T-helper 1 cell (primary cell): Measurements from ENCODE around the gene SPAAR.
A peak's percentile ranks its signal among the peaks of the same experiment; 100 is the strongest.

ENCODE experiments used
- DNase-seq, 5 donors: peaks; one replicate each; pipeline ENCODE4 v3.0.0-alpha.2; 2012 to 2020

The SPAAR gene

GRCh38 chr9:35951736-35952135 is 42.4 kb downstream of the SPAAR start:
- DNase-seq = no peak

- no peak for DNase-seq
These were observed 43.4 kb downstream of the SPAAR start for GRCh38 chr9:35952526-35953191.

DNA sequence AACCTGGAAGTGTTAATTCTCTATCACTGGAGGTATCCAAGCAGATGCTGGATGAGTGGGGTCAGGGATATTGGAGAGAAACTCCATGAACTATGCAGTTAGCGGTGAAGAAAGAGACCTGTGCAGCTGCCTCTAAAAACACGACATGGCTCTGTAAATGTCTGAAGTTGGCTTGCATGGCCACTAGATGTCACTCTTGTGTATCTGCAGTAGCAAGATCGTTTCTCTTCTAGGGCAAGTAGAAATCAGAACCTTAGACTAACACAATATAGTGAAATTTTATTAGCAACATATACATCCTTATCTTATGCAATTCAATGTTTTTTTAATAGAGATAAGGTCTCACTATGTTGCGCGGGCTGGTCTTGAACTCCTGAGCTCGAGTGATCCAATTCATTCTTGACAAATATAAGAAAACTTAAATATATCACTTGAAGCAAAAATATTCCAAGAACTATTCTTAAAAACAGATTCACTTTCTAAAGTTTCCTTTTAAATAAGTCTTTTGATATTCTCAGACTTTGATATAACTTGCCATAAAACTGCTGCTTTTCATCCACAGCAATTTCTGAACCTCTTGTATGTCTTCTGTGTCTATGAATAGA is 45.8 kb downstream of the SPAAR start:
- peak in 4 of 5 donors; percentile 15 to 62 (median 34) for DNase-seq

- no peak for DNase-seq
These were observed 47.4 kb downstream of the SPAAR start for GRCh38 chr9:35956651-35957050.

DNA sequence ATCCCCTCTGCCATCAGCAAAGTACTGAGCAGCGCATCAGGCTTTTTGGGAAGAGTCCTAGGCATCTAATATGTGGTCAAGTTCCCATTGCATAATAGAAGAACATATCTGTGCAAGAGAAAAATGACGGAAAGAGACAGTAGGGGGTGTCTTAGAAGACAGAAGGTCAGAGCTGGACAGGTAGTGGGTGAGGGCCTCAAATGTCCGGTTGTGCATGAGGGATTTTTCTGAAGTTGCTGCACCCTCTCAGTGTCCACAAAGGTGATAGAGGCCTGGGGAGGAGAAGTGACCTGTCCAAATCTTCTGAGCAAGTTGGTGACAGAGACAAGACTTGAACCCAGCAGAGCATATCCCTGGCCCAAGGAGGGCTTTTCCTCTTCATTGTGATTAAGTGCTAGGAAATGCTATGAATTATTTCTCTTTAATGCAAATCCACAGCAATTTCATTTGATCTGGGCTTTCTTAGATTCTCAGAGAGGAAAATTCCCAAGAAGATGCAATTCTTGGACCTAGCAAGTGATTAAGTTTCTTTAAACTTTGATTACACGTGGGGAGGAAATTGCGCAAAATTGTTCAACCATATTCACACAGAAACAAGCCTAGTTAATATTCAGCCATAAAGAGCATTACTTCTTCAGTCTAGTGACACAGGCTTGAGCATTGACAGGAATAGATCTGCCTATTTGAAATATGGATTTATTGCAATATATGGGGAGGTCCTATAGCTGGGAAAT is 49.0 kb downstream of the SPAAR start, which contains the start of gene OR2S2:
TSS of gene OR2S2 (minus strand) at position 51 of the 734 bp plus-strand sequence. CDS start 56 bp downstream, outside the sequence.
- DNase-seq = no peak

GRCh38 chr9:35960039-35960655 is 50.9 kb downstream of the SPAAR start:
- DNase-seq = no peak
